Measurements from ENCODE around the gene ACBD7.

Gene ACBD7

GRCh38 chr10:15092855-15093408, 4.4 kb upstream of the ACBD7 start:
- peaks cover 4% of the 10 kb centered on the region for H3K79me2 ChIP-seq (ENCODE audit: control insufficient read depth, insufficient read depth, low read length, unreplicated experiment)
- no peak overlapping the region for H3K4me3 ChIP-seq (ENCODE audit: low read depth, low read length)
- no peaks in the 10 kb centered on the region for H3K4me1 ChIP-seq (ENCODE audit: control insufficient read depth, insufficient read depth, low read length, unreplicated experiment)
- no peak overlapping the region for H2AFZ ChIP-seq (ENCODE audit: low read length, unreplicated experiment)
- H3K27me3 ChIP-seq (ENCODE audit: insufficient read depth, low read length) = no peaks in the 10 kb centered on the region
- no peaks in the 10 kb centered on the region for H3K36me3 ChIP-seq (ENCODE audit: insufficient read depth, low read length)
- H3K27ac ChIP-seq (ENCODE audit: low read depth, low read length) = no peak overlapping the region

GRCh38 chr10:15091418-15091817, 2.8 kb upstream of the ACBD7 start:
- no peak overlapping the region for H3K27ac ChIP-seq (ENCODE audit: low read depth, low read length)
- no peak overlapping the region for H2AFZ ChIP-seq (ENCODE audit: low read length, unreplicated experiment)
- no peaks in the 10 kb centered on the region for H3K36me3 ChIP-seq (ENCODE audit: insufficient read depth, low read length)
- H3K27me3 ChIP-seq (ENCODE audit: insufficient read depth, low read length) = no peaks in the 10 kb centered on the region
- no peak overlapping the region for H3K4me3 ChIP-seq (ENCODE audit: low read depth, low read length)
- H3K79me2 ChIP-seq (ENCODE audit: control insufficient read depth, insufficient read depth, low read length, unreplicated experiment) = no peaks in the 10 kb centered on the region
- no peaks in the 10 kb centered on the region for H3K4me1 ChIP-seq (ENCODE audit: control insufficient read depth, insufficient read depth, low read length, unreplicated experiment)

GRCh38 chr10:15084502-15084922, 4.1 kb downstream of the ACBD7 start:
- H3K79me2 ChIP-seq (ENCODE audit: control insufficient read depth, insufficient read depth, low read length, unreplicated experiment) = no peaks in the 10 kb centered on the region
- peaks cover 9% of the 10 kb centered on the region for H3K4me1 ChIP-seq (ENCODE audit: control insufficient read depth, insufficient read depth, low read length, unreplicated experiment)
- no peaks in the 10 kb centered on the region for H3K36me3 ChIP-seq (ENCODE audit: insufficient read depth, low read length)
- peak overlapping the region; percentile 96 for H2AFZ ChIP-seq (ENCODE audit: low read length, unreplicated experiment)
- H3K27me3 ChIP-seq (ENCODE audit: insufficient read depth, low read length) = no peaks in the 10 kb centered on the region
- H3K27ac ChIP-seq (ENCODE audit: low read depth, low read length) = peak overlapping the region; percentile 64
- H3K4me3 ChIP-seq (ENCODE audit: low read depth, low read length) = peak overlapping the region; percentile 84

GRCh38 chr10:15083674-15084501, 4.7 kb downstream of the ACBD7 start:
- Histone ChIP-seq H2AFZ (ENCODE audit: low read length, unreplicated experiment) (peak overlapping the region; percentile 96), H3K27me3 (ENCODE audit: insufficient read depth, low read length) (no peaks in the 10 kb centered on the region), H3K4me3 (ENCODE audit: low read depth, low read length) (peak overlapping the region; percentile 84), H3K36me3 (ENCODE audit: insufficient read depth, low read length) (no peaks in the 10 kb centered on the region), H3K4me1 (ENCODE audit: control insufficient read depth, insufficient read depth, low read length, unreplicated experiment) (peaks cover 9% of the 10 kb centered on the region), H3K27ac (ENCODE audit: low read depth, low read length) (peak overlapping the region; percentile 64), H3K79me2 (ENCODE audit: control insufficient read depth, insufficient read depth, low read length, unreplicated experiment) (no peaks in the 10 kb centered on the region)

GRCh38 chr10:15075421-15075820, 13.2 kb downstream of the ACBD7 start:
- no peak overlapping the region for H3K27ac ChIP-seq (ENCODE audit: low read depth, low read length)
- H3K79me2 ChIP-seq (ENCODE audit: control insufficient read depth, insufficient read depth, low read length, unreplicated experiment) = no peaks in the 10 kb centered on the region
- no peaks in the 10 kb centered on the region for H3K4me1 ChIP-seq (ENCODE audit: control insufficient read depth, insufficient read depth, low read length, unreplicated experiment)
- H3K4me3 ChIP-seq (ENCODE audit: low read depth, low read length) = no peak overlapping the region
- H3K36me3 ChIP-seq (ENCODE audit: insufficient read depth, low read length) = no peaks in the 10 kb centered on the region
- H3K27me3 ChIP-seq (ENCODE audit: insufficient read depth, low read length) = no peaks in the 10 kb centered on the region
- H2AFZ ChIP-seq (ENCODE audit: low read length, unreplicated experiment) = no peak overlapping the region

GRCh38 chr10:15072358-15072757, 16.2 kb downstream of the ACBD7 start:
- H3K4me1 ChIP-seq (ENCODE audit: control insufficient read depth, insufficient read depth, low read length, unreplicated experiment) = no peaks in the 10 kb centered on the region
- H3K79me2 ChIP-seq (ENCODE audit: control insufficient read depth, insufficient read depth, low read length, unreplicated experiment) = no peaks in the 10 kb centered on the region
- H3K27ac ChIP-seq (ENCODE audit: low read depth, low read length) = no peak overlapping the region
- no peaks in the 10 kb centered on the region for H3K27me3 ChIP-seq (ENCODE audit: insufficient read depth, low read length)
- H3K4me3 ChIP-seq (ENCODE audit: low read depth, low read length) = no peak overlapping the region
- H2AFZ ChIP-seq (ENCODE audit: low read length, unreplicated experiment) = no peak overlapping the region
- no peaks in the 10 kb centered on the region for H3K36me3 ChIP-seq (ENCODE audit: insufficient read depth, low read length)

- Histone ChIP-seq H3K36me3 (ENCODE audit: insufficient read depth, low read length) (no peaks in the 10 kb centered on the region), H3K4me3 (ENCODE audit: low read depth, low read length) (no peak overlapping the region), H3K27ac (ENCODE audit: low read depth, low read length) (no peak overlapping the region), H3K4me1 (ENCODE audit: control insufficient read depth, insufficient read depth, low read length, unreplicated experiment) (no peaks in the 10 kb centered on the region), H2AFZ (ENCODE audit: low read length, unreplicated experiment) (no peak overlapping the region), H3K79me2 (ENCODE audit: control insufficient read depth, insufficient read depth, low read length, unreplicated experiment) (no peaks in the 10 kb centered on the region), H3K27me3 (ENCODE audit: insufficient read depth, low read length) (no peaks in the 10 kb centered on the region)
Observed at GRCh38 chr10:15069230-15069629, 19.3 kb downstream of the ACBD7 start.

- no peaks in the 10 kb centered on the region for H3K27me3 ChIP-seq (ENCODE audit: insufficient read depth, low read length)
- no peak overlapping the region for H2AFZ ChIP-seq (ENCODE audit: low read length, unreplicated experiment)
- H3K4me1 ChIP-seq (ENCODE audit: control insufficient read depth, insufficient read depth, low read length, unreplicated experiment) = no peaks in the 10 kb centered on the region
- H3K4me3 ChIP-seq (ENCODE audit: low read depth, low read length) = no peak overlapping the region
- H3K36me3 ChIP-seq (ENCODE audit: insufficient read depth, low read length) = no peaks in the 10 kb centered on the region
- H3K79me2 ChIP-seq (ENCODE audit: control insufficient read depth, insufficient read depth, low read length, unreplicated experiment) = no peaks in the 10 kb centered on the region
- no peak overlapping the region for H3K27ac ChIP-seq (ENCODE audit: low read depth, low read length)
Observed at GRCh38 chr10:15068802-15069201, 19.8 kb downstream of the ACBD7 start.

- no peaks in the 10 kb centered on the region for H3K36me3 ChIP-seq (ENCODE audit: insufficient read depth, low read length)
- H3K79me2 ChIP-seq (ENCODE audit: control insufficient read depth, insufficient read depth, low read length, unreplicated experiment) = no peaks in the 10 kb centered on the region
- H3K4me3 ChIP-seq (ENCODE audit: low read depth, low read length) = no peak overlapping the region
- no peak overlapping the region for H3K27ac ChIP-seq (ENCODE audit: low read depth, low read length)
- no peak overlapping the region for H2AFZ ChIP-seq (ENCODE audit: low read length, unreplicated experiment)
- no peaks in the 10 kb centered on the region for H3K27me3 ChIP-seq (ENCODE audit: insufficient read depth, low read length)
- no peaks in the 10 kb centered on the region for H3K4me1 ChIP-seq (ENCODE audit: control insufficient read depth, insufficient read depth, low read length, unreplicated experiment)
Observed at GRCh38 chr10:15067154-15067553, 21.4 kb downstream of the ACBD7 start.

- no peaks in the 10 kb centered on the region for H3K79me2 ChIP-seq (ENCODE audit: control insufficient read depth, insufficient read depth, low read length, unreplicated experiment)
- no peaks in the 10 kb centered on the region for H3K4me1 ChIP-seq (ENCODE audit: control insufficient read depth, insufficient read depth, low read length, unreplicated experiment)
- H3K27me3 ChIP-seq (ENCODE audit: insufficient read depth, low read length) = no peaks in the 10 kb centered on the region
- no peak overlapping the region for H3K27ac ChIP-seq (ENCODE audit: low read depth, low read length)
- H3K36me3 ChIP-seq (ENCODE audit: insufficient read depth, low read length) = no peaks in the 10 kb centered on the region
- no peak overlapping the region for H2AFZ ChIP-seq (ENCODE audit: low read length, unreplicated experiment)
- no peak overlapping the region for H3K4me3 ChIP-seq (ENCODE audit: low read depth, low read length)
Observed at GRCh38 chr10:15060638-15061037, 27.9 kb downstream of the ACBD7 start.

- Histone ChIP-seq H3K36me3 (ENCODE audit: insufficient read depth, low read length) (no peaks in the 10 kb centered on the region), H3K27ac (ENCODE audit: low read depth, low read length) (no peak overlapping the region), H3K27me3 (ENCODE audit: insufficient read depth, low read length) (no peaks in the 10 kb centered on the region), H3K4me3 (ENCODE audit: low read depth, low read length) (no peak overlapping the region), H2AFZ (ENCODE audit: low read length, unreplicated experiment) (no peak overlapping the region), H3K79me2 (ENCODE audit: control insufficient read depth, insufficient read depth, low read length, unreplicated experiment) (no peaks in the 10 kb centered on the region), H3K4me1 (ENCODE audit: control insufficient read depth, insufficient read depth, low read length, unreplicated experiment) (no peaks in the 10 kb centered on the region)
Observed at GRCh38 chr10:15059914-15060313, 28.7 kb downstream of the ACBD7 start.

Measured in ACC112 (cell line).